GM18502 (cell line): ENCODE data around the gene TMEM45A.
A peak's percentile ranks its signal among the peaks of the same experiment; 100 is the strongest.

Experiments
- ATAC-seq: cut with Tn5 transposase; IDR thresholded peaks from one replicate; pipeline ENCODE4 v1.9.1; 2021; ENCODE audit warnings: mild to moderate bottlenecking; ENCODE audit not compliant: unreplicated experiment, poor library complexity

The TMEM45A gene

DNA sequence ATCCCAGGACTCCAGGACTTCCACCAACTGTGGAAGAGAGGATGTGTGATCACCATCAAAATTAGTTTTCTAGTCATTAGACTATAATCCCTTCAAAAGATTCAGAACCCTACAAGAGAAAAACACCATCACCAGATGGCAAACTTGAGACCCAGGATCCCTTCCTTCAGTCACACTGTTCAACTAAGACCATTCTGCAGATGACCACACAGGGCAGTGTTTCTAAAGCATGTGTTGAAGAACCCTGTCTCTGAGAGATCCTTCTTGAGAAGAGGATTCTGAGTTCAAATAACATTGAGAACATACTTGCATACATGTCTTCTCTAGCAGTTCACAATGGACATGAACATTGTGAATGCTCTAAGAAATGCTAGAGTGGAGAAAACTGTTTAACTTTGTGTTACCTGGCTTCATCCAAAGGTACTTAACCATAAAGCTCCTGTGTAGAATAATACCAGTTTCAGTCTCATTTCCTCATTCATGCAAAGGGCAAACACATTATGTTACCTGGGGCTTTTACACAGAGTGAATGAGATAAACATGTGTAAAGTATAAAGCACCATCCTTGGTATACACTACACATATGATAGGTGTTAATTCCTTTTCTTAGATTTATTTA lies 114.6 kb downstream of the TMEM45A start:
- peak; percentile 83 for ATAC-seq

DNA sequence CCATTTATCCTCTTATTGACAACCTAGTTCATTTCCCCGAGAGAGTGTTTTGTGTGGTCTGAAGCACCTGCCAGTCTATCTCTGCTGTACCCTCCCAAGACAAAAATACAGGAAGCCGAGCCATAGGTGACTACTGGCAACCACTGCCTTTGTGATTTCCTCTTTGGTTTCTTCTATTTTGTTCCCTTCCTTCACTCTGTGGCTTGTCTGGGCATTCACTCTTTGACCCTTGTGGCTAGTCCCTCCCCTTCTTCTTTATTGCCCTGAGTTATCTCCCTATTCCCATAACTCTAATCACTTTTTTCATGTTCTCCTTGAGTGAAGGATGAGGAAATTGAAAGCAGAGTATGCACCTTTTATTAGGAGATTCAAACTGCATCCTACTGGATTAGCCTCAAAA lies 116.9 kb downstream of the TMEM45A start, which contains the start of gene ADGRG7:
TSS of gene ADGRG7 (plus strand) at position 297 of the 400 bp plus-strand sequence. CDS start 256 bp downstream, outside the sequence.
- no peak for ATAC-seq

- ATAC-seq = no peak
Measured at GRCh38 chr3:100609963-100610362, 117.5 kb downstream of the TMEM45A start.

GRCh38 chr3:100611221-100611620 lies 118.8 kb downstream of the TMEM45A start:
- ATAC-seq = no peak

DNA sequence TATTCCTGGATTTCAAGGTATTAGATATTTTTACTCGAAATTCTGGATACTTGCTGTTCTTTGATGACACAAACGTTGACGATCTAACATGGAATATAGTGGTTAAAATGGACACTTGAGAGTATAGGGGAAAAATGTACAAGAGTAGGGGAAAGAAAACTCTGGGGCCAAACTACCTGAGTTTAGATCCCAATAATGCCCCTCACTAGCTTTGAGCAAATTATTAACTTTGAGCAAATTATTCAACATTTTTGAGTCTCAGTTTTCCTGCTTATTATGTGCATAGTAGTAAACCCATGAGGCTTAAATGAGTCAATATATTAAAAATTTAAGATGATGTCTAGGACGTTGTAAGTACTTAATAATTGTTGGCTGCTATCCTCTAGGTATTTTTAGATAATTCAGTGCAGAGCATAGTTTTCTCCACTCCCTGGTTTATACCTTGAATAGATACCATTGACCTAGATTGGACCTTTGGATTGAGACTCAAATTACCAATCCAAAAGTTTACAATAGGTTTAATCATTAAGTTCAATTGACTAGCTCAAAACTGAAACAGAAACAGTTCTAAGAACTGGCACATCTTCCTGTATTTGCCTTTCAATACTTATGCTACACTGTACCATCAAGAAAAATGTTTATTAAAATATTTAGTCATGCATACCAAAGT lies 121.4 kb downstream of the TMEM45A start:
- peak; percentile 66 for ATAC-seq

DNA sequence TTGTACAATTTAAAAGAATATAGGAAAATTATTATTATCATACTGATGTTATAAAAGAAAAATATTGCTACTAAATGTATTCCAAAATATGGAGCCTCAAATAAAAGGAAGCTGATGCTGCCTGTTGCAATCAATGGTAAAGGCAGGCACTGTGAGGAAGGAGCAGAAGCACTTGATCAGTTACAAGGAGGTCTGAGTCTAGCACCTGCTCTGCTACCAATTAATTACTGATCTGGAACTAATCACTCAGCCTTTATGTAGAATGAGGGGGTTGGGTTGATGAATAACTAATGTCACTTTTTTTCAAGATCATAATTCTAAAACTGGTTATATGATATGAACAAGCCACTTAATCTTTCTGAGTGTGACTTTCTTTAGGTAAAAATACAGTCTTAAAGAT lies 122.5 kb downstream of the TMEM45A start:
- ATAC-seq = no peak

DNA sequence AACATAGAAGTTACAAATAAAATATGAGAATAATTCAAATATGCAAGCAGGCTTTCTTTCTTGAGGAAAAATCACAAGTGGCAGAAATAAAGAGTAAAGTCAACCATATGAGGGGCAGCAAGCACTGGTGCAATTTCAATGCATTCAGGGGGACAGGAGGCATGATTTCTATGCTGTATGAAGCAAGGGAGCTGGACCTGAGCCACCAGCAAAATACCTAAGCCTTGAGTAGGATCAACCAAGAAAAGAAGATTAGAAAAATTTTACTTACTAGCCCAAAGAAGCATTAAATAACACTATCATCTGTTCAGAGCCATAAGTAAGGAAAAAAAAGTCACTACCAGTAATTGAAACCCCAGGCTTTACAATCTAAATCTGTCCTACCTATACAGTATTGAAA lies 123.3 kb downstream of the TMEM45A start:
- ATAC-seq = no peak

DNA sequence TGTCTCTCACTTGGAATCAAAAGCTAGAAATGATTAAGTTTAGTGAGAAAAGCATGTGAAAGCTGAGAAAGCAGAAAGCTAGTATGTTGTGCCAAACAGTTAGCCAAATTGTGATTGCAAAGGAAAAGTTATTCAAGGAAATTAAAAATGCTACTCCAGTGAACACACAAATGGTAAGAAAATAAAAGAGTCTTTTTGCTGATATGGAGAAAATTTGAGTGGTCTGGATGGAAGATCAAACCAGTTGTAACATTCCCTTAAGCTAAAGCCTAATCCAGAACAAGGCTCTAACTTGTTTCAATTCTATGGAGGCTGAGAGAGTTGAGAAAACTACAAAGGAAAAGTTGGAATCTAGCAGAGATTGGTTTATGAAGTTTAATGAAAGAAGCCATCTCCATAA lies 128.8 kb downstream of the TMEM45A start:
- no peak for ATAC-seq
